HG03135 (cell line): ENCODE data around the gene PTMA.

Experiments used
- ATAC-seq: cut with Tn5 transposase; IDR thresholded peaks from one replicate; pipeline ENCODE4 v1.9.1; 2021; ENCODE audit warnings: mild to moderate bottlenecking, moderate library complexity; ENCODE audit not compliant: unreplicated experiment

PTMA gene

DNA sequence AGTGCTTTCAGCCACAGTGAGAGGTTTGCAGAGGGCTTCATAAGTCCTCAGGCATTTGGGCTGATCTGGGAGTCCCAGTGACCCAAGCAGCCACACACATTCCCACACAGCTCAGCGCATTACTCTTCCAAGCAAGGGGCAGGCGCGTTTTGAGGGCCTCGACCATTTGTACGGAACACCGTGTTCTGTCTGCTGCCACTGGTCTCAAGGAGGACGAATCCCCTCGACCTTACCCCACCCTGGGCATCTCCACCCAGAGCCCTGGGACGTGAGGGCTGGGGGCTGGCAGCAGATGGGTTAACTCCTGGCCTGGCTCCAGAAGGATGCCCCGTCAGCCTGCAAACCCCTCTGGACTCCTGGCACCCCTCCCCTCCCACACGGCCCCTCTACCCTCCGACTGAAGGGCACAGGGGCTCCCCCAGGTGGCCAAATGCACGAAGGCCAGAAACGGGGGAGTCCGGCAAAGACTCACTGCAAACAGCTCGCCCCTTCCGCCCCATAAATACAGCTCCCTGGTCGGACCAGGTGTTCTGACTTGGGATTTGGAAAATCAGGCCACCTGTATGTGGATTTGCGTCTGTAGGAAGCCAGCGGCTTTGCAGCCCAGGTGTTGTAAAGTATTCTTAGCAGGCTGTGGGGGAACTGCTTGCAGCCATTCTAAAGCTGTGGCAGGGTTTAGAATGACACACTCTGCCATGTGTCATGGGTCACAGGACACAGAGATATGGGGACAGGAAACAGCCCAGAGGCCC, 33.6 kb upstream of the PTMA start:
- peak; percentile 29 for ATAC-seq

DNA sequence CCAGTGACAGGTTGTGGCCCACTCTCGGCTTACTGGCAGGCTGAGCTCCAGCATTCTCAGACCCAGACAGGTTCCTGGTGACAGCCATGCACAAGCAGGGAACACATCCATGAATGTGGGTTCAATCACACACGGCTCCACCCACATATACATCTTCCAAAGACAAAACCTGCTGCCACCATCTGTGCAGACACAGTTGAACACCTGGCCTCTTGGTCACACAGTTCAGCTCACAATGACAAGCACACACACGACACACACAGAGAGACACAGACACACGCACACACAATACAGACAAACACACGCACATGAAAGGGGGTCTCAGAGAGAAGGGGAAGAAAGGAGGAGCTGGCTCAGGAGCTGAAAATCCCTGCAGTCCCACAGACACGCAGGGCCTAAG, 32.1 kb upstream of the PTMA start:
- no peak for ATAC-seq

DNA sequence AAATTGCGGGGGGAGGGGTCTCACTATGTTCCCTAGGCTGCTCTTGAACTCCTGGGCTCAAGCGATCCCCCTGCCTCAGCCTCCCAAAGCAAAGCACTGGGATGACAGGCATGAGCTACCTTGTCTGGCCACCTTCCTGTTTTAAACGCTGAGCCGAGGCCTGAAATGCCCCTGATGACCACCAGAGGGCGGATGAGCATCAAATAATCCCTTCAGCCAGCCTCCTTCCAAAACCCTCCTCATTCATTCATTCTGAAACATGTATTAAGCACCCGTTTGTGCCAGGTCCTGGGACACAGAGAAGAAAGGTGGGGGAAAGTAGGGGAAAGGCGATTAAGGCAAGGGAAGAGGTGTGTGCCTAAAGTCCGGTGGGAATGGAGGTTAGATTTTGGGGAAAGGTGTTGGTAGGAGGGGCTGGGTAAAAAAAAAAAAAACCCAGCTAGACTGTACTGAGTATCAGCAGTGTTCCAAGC, 30.7 kb upstream of the PTMA start:
- ATAC-seq: no peak

DNA sequence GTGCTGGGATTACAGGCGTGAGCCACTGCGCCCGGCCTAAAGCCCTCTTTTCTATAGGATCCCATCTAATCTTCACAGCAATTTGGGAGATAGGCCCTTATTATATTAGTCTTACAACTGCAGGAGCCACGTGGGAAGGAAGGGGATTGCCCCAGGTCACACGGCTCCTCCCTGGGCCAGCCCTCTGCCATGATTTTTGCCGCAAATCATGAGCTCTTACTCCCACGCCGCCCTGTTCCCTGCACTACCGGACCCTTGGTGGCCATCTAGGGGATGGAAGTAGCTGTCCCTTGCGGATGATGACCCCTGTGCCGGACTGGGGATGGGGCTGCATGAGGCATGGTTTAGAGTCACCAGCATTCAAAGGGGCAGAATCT, 28.4 kb upstream of the PTMA start:
- ATAC-seq: no peak

DNA sequence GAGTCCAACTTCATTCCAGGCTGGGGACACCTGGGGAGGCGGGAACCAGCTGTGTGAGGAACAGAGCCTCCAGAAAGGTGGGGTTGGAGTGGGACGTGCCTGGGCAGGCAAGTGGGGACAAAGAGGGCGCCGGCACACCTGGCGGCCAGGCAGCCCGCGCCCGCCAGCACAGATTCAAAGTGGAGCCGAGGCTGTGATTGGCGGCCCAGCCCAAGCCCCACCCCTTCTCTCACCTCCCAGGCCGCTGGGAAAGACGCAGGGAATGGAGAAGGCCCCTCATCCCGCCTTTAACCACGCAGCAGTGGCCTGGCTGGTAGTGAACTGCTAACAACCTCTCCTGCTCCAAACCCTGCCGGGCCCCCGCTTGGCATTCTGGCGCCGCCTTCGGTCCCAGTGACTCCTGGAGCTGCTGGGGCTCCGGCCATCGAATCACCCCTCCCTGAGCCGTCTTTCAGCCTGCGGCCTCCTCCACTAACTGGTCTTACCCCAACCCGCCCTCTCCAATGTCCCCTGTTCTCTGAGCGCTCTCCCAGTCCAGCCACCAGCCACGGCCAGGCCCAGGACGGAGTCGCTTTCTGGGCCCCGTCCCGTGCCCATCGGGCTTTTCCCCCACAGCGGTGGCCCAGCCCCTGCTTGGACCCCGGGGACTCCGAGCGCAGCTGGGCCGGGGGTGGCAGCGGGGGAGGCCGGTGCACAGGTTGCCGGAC, 27.9 kb upstream of the PTMA start:
- no peak for ATAC-seq

DNA sequence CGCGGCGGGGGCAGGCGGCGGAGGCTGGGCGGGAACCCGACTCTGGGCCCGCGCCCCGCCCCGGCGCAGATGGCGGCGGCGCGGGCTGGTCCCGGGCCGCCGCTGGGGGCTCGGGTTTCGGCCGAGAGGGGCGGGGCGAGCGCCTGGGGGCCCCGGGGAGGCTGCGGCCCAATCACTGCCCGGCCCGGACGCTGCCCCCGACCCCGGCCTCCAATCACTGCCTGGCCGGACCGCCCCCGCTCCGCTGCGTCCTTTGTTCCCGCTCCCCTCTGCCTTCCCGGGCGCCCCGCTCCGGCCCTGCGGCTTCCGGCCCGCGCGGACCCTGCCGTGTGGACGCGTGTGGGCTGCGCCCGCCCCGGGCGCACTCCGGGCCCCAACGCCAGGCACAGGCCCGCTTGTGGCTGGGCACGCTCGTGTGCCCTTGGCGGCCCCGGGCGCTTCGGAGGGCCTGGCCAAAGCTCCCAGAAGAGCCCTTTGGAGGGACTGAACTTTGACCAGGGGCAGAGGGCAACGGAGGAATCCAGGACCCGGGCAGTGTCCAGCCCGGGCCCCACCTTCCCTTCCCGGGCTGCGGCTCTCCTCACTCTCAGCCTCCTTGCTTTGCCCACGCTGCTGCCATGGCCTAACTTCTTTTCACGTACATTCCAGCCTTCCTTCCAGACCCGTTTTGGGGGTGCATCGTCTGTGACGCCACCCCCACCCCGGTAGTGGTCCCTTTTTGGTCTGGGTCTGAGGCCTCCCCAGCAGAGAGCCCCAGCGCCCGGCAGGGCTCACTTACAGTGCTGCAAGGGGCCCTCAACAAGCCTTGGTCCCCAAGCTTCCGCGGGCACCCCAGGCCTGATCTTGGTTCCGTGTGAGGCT, 27.1 kb upstream of the PTMA start:
- peak; percentile 57 for ATAC-seq

DNA sequence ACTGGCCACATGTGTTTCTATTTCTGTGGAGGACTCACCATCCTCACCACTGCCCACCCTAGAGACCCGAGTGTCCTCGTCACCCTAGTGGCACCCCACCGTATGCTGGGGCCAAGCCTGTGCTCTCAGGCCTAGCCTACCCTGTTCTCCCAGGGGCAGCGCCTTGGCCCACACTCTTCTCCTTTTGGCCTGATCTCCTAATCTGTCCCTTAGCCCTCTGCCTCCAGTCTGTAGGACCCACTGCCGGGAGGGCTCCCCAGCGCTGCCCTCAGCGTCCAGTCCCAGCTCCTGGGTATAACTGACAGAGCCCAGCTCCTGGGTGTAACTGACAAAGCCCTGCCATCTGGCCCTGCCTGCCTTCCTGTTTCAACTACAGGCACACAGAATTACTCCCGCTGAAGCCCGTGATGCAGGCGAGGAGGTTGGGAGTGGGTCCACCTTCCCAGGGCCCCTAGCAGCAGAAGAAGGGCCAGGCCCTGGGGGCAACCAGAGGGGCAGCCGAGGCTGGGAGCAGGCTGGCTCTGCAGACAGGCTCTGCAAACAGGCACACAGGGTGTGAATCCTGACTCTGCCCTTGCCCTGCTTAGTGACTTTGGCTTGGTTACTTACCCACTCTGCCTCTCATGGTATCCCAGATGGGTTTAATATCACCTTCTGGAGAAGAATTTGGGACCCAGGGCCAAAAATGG, 25.6 kb upstream of the PTMA start:
- ATAC-seq: no peak

DNA sequence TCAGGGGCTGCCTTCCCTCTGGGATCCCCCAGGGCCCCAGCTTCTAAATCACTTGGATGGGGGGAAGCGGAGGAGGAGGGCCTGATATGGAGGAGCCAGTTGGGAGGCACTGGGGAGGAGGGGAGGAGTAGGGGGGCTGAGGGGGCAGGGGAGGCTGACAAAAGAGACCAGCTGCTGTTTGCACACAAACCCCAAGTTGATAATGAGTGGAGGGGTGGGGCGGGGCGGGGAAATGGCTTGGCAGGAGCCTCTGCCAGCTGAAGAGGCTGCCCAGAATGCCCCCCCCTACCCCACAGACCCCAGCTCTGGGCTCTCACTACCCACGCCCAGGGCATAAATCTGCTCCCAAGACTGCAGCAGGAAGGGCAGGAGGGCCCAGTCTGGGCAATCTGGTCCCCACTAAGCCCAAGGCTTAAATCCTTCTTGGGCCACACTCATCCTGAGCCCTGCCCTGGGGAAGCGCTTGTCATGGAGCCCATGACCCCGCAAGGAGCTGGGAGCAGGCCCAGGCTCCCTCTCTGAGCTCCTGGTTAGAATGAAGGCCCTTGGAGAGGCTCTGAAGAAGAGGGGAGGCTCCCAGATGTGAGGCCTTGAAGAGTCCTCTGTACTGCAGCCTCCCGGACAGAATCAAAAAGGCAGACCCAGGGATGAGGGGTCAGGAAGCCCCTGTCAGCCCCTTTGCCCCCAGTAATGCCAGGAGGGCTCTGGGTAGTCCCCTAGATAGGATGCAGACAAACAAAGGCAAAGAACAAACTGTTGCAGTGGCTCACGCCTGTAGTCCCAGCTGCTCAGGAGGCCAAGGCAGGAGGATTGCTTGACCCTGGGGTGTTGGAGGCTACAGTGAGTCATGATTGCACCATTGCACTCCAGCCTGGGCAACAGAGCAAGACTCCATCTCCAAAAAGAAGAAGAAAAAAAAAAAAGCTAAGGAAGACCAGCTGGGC, 24.8 kb upstream of the PTMA start:
- no peak for ATAC-seq

DNA sequence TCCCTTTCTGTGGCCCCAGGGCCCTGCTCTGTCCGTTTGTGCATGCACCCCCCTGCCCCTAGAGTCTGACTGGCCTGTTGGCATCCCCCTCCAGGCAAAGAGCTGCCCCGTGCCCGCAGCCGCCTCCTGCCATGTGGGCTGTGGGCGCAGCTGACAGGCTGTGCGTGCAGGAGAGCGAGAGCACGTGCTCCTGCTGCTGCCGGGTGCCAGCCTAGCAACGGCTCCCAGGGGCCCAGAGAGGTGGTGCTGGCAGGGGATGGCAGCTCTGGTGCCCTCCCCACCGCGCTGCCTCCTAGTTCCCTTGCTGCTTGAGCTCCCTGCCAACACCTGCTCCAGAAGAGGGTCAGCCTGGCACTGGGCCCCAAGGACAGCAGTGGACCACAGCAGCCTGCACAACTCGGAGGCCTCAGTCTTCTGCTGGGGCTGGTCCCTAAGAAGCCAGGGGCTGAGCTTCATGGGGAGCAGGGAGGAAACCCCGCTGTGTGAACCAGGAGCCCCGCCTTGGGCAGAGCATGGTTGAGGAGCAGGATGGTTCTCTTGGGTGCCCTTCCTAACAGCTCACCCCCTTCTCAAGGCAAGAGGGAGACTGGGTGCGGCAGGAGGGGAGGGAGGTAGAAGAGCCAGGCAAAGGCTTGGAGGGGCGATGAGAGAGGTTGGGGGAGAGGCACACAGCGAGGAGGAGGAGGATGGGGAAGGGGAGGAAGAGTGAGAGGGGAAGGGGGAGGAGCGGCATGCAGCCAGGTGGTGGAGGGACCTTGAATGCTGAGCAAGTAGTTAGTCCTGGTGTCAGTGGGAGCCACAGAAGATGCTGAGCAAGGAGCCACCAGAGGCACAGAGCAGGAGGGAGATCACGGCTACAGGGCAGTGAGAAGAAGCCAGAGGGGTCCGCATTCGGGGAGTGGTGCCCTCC, 23.8 kb upstream of the PTMA start:
- ATAC-seq: no peak

DNA sequence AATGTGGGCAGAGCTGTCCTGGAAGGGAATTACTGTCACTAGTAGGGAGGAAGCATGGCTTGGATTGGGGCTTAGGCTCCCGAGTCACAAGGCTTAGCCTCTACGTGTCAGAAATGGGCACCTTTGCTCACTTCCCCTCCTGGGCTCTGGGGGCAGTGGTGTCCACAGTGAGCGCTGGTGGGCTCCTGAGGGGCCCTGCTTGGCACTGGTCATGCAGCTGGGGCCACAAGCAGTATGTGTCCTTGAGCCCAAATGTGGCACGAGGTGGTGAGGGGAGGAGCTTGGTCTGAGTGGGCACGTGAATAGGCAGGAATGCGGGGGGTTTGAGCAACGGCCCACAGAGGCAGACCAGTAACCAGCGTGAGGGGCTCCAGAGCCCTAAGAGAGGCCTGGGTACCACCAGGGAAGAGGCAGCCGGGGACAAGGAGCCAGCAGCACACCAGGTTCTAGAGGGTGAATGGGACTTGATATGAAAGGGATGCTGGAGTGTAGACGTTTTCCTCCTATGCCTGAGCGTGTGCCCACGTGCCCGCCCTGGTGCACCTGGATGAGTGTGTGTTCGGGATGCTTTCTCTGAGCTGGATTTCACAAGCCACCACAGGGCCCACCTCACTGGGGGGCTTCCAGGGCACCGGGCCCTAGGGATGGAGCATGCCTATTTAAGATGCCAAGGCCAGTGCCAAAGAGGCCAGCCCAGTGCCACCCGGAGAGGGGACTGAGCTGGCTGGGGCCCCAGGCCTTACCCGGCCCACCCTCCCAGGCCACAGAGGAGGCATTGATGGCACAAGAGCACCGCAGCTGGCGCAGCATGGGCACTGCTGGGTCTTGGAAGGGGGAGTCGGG, 22.8 kb upstream of the PTMA start:
- ATAC-seq: no peak

DNA sequence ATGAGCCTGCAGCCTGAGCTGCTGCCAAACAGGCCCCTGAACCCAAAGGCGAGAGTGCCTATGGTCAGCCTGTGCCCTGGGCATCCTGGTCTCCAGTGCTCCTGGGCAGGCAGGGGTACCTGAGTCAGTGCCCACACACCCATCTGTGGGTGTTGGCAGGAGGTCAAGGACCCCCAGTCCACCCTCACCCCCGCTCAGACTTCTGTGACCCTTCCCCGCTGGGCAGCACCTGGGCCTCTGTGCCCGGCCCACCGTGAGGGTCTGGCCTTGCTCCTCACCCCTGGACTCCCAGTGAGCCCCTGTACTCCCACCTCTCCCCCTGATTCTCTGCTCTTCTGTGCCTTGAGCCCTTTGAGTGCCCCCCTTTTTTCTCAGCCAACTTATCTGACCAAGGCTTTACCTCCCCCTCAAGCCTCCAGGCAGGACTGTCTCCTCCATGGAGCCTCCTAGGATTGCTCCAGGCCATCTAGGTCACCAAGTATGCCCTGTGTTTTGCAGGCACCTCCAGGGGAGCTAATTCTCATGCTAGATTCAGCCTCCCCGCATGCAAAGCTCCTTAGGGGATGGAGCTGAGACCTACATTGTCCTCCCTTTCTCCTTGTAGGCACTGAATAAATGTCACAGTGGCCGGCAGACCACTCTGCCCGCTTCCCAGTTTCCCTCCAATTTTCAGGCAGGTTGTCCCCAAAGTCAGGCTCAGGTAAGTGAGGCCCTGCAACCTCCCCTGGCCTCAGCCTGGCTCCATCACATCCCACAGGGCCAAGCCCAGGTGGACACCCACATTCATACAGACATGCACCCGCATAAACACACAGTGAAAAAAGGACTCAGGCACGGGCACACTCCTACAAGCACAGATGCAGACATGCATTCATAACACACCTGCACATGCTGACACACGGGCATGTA, 21.9 kb upstream of the PTMA start:
- ATAC-seq: no peak

DNA sequence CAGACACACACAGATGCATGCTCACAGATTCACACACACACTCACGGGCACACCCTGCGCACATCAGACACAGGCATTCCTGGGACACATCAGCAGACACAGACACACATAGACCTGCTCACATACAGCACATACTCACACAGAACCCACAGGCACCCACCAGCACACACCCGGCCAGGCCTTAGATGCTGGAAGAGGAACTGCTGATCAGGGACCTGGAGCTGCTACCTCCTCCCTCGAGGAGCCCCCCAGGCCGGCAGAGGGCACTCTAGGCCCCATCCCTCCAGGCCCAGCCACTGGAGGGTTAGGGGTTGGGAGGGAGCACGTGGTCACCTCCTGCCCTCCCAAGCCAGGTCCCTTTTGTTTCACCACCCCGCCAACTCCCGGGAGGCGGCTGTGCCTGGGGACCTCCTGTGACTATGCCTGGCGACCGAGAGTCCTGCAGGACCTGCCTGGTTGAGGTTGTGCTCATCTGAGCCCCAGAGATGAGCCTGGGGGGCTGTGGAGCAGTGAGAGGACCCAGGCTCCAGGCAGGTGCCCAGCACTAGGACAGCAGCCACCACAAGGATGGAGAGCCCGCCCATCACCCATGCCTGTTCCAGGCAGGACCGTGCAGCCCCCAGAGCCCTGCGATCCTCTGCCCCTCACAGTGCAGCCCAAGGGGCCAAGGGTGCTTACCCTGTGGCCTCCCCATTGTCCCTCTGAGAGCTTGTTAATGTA, 21.0 kb upstream of the PTMA start:
- ATAC-seq: peak; percentile 73

DNA sequence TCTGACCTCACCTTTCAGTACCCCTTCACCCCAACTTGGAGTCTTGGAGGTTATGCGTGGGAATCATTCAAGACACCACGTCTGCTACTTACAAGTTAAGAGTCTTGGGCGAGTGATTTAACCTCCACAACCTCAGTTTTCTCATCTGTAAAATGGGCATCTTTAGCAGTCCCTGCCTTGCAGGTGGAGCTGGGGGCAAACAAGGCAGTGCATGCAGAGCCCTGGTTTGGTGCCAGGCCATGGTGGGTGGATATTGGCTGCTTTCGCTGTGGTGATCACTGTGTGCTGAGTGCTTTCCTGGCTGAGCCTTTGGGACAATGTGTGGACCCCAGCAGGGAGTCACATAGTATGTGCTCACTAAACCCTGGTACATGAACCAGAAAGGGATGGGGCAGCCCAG, 20.4 kb upstream of the PTMA start:
- ATAC-seq: no peak

DNA sequence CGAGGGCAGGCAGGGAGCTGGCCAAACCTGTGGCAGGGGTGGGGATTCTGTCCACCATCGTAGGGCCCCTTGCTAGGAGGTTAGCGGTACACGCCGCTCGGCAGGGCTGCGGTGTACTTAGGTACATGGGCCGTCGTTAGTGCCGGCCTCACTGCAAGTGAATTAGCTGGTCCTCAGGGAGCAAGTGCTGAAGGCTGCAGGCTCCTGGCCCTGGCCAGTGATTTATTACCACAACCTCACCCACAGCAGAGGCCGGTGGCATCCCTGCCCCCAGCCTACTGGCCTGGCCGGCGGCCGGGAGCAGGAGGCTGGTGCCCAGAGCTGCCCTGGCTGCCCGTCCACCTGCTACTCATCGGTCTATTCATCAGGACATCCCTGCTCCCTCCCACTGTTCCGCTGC, 19.6 kb upstream of the PTMA start:
- no peak for ATAC-seq

DNA sequence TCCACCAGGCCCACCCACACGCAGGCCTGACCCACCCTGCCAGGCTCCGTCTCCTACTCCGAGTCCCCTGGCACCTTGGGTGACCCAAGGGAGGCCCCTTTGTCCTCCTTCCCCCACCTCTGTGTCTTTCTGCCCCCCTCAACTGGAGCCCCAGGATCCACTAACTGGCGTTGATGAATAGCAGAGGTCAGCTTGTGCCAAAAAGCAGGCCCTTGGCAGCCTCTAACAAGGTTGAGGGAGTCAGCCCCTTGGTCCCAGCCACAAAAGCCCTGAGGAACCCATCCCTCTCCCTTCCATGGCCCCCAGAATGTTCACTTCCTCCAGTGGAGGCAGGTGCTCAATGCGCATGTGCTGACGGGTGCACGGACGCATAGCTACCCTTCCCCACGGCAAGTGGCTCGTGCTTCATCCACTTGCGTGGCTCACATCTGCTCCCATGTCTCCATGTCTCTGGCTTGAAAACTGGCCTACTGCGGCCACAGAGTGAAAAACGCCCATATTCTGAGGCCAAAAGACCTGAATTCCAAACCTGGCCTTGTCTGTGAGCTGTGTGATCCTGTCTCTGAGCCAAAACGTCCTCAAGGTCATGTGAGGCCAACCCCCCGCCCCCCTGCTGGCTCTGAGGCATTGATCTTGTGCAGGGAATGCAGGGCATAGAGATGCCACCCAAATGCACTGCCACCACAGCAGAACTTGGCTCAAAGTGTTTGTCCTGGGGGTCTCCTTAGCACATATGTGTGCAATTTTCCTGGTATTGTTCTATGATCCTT, 19.0 kb upstream of the PTMA start:
- no peak for ATAC-seq
